ENCODE measurements around the gene HOXA13. TPM values are rescaled to one million over a fixed set of nuclear protein-coding genes. Genes with fewer than 3 reads are reported as not detected.

Gene HOXA13
- total RNA-seq, 2 experiments from 2014 or later: not detected

DNA sequence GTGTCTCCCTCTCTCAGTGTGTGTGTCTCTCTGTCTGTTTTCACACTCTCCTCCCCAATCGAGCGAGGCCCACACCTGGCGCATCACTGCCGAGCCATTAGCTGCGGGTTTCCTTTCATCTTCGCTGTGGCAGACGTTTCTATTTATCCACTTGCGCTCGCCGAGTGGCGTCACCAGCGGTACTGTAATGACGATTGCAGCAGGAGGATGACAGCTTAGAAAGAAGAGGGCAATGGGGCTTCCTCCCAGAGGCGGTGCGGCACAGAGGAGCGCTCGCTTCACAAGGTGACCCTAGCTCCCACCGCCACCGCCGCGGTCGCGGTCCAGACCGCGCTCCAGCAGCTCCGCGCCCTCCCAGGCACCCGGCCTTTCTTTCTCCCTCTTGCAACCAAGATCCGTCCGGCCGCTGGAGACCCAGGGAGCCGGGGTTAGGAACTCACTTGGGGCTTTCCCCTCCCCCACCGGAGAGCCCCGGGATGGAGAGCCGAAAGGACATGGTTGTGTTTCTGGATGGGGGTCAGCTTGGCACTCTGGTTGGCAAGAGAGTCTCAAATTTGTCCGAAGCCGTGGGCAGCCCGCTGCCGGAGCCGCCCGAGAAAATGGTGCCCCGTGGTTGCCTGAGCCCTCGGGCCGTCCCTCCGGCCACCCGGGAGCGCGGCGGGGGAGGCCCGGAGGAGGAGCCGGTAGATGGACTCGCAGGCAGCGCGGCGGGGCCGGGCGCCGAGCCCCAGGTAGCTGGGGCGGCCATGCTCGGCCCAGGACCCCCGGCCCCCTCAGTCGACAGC is 42.9 kb upstream of the HOXA13 start, which contains the start of gene EVX1:
TSS of gene EVX1 (plus strand) at position 248 of the 785 bp plus-strand sequence. CDS start at position 477, 229 bp downstream.
- Mint-ChIP-seq H3K27me3 (ENCODE audit: low read depth) (peaks cover 79% of the 10 kb centered on the region), H3K9me3 (no peaks in the 10 kb centered on the region), H3K36me3 (ENCODE audit: low read depth) (no peaks in the 10 kb centered on the region), H3K4me3 (peak within 1 kb of the TSS; percentile 58), H3K27ac (no peak within 1 kb of the TSS), H3K4me1 (ENCODE audit: low read depth) (peaks cover 25% of the 10 kb centered on the region)
- peak; percentile 78 for DNase-seq
- intact Hi-C loops (cut with micrococcal nuclease): loop anchor here (5.0 to 10.0 kb wide), 5 partner anchors 70 to 1385 kb away; partner anchors contain the start of genes HOXA1, HOXA10, HOXA3 and SKAP2
- CTCF ChIA-PET: interaction anchor here (0.5 to 1.2 kb wide), 5 partner anchors 24 to 58 kb away, joined by 3 to 6 read pairs (median 4); partner anchors contain the start of gene HOXA11

DNA sequence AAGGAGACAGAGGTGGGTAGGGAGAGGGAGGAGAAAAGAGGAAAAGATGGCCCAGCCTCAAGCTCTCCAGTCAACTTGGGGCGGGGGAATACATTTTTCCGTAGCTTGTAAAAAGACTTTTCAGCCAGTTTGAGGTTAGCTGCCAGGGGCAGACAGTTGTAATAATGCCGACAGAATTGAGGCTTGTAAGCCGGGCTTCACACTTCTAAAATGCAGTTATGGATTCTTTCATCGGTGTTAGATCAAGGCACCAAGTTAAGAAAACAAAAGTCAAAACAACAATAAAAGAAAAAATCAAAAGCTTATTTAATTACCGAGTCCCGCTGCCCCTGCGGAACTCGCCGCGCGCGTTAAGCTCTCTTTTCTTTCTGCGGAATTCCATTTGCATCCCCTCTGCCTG is 42.3 kb upstream of the HOXA13 start:
- CTCF ChIA-PET: interaction anchor here (0.9 to 1.1 kb wide), 2 partner anchors 24 to 46 kb away, joined by 3 to 5 read pairs; no protein-coding TSS in a partner anchor
- intact Hi-C loops (cut with micrococcal nuclease): loop anchor here (5.0 to 10.0 kb wide), 5 partner anchors 70 to 1385 kb away; partner anchors contain the start of genes HOXA1, HOXA10, HOXA3 and SKAP2

DNA sequence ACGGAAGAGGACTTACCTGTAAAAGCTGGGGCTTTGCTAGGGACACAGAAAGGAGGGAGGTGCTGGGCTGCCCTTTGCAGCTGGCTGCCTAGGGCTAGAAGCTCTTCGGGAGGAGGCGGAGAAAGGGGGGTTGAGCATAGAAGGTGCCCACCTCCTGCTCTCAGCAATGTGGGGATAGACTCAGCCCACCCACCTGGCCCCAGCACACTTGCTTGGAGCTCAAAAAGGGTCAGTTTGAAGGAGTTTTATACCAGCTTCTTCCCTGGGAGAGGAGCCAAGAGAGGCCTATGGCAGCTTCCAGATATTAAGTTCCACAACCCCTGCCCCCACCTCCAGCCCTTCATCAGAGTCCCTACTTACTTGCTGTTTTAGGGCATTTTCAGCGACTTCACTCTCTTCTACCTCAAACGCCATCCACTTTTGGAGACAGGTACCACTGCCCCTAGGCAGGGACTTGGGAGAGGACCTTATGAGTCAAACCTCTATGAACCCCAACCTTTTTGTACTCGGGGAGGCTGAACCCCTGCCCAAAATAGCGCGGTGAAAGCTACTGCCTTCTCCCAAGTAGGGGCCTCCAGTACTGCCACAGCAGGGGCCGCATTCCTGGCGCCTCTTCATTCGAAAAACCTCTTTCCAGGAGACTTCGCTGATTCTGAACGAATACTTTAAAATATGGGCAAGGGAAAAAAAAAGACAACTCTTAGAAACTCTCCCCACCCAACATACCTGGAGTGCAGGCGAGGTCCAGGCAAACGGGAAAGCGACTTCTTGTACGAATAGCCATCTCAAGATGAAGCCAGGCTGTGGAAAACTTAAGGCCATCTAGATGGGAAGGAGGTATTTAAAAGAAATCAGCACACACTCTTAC is 41.5 kb upstream of the HOXA13 start:
- H3K4me3 Mint-ChIP-seq: no peak overlapping the region
- no peak overlapping the region for H3K27ac Mint-ChIP-seq

More for the DNA sequence above, 42.3 kb upstream of the HOXA13 start:
- Mint-ChIP-seq H3K27ac (no peak overlapping the region), H3K4me1 (ENCODE audit: low read depth) (peaks cover 25% of the 10 kb centered on the region), H3K9me3 (no peaks in the 10 kb centered on the region), H3K36me3 (ENCODE audit: low read depth) (no peaks in the 10 kb centered on the region), H3K27me3 (ENCODE audit: low read depth) (peaks cover 77% of the 10 kb centered on the region), H3K4me3 (peak overlapping the region; percentile 58)
- DNase-seq: no peak

DNA sequence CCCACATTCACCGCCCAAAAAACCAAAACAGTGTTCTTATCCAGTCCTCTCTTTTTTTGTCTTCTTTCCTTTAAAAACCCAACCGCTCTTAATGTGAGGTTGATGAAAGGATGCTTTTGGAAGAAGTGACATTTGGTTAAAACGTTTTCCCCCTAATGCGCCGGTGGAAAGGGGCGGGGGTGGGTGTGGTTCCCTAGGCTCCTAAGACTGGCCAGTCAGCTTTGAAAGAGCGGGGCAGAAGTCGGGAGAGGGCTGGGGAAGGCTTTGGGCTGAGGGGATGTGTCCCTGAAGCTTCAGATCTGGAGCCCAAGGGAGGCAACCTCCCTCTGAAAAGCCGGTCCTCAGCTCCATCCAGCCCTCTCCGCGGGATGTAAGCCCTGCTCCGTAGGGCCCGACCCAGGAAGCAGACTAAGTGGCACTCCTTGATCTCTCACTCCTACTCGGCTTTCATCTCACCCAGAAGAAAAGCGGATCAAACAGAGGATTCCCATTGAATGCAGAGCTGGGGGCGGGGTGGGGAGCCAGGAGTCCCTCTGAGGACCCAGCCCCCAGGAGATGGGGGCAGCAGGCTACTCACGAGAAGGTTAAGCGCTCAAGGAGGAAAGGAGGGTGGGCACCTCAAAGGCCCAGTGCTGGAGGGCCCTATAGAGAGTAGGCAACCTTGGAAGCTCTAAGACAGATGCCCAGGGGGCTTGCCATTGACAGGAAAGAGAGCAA is 40.3 kb upstream of the HOXA13 start:
- Mint-ChIP-seq H3K9me3 (no peaks in the 10 kb centered on the region), H3K36me3 (ENCODE audit: low read depth) (no peaks in the 10 kb centered on the region), H3K27ac (no peak overlapping the region), H3K4me1 (ENCODE audit: low read depth) (peaks cover 30% of the 10 kb centered on the region), H3K27me3 (ENCODE audit: low read depth) (peaks cover 84% of the 10 kb centered on the region), H3K4me3 (no peak overlapping the region)
- CTCF ChIA-PET: interaction anchor here (1.4 kb wide), 1 partner anchor 29 kb away, joined by 3 read pairs; no protein-coding TSS in a partner anchor
- no peak for DNase-seq
- intact Hi-C loops (cut with micrococcal nuclease): loop anchor here (2.0 to 10.0 kb wide), 6 partner anchors 47 to 1383 kb away; partner anchors contain the start of genes HOXA1, HOXA10, HOXA3 and SKAP2

More for the DNA sequence above, 41.5 kb upstream of the HOXA13 start:
- peaks cover 79% of the 10 kb centered on the region for H3K27me3 Mint-ChIP-seq (ENCODE audit: low read depth)
- peaks cover 26% of the 10 kb centered on the region for H3K4me1 Mint-ChIP-seq (ENCODE audit: low read depth)
- intact Hi-C loops (cut with micrococcal nuclease): loop anchor here (2.0 to 10.0 kb wide), 6 partner anchors 49 to 1384 kb away; partner anchors contain the start of genes HOXA1, HOXA10, HOXA3 and SKAP2
- no peaks in the 10 kb centered on the region for H3K9me3 Mint-ChIP-seq
- DNase-seq: no peak
- CTCF ChIA-PET: interaction anchor here (1.1 to 1.4 kb wide), 2 partner anchors 30 to 45 kb away, joined by 3 to 5 read pairs; no protein-coding TSS in a partner anchor
- no peaks in the 10 kb centered on the region for H3K36me3 Mint-ChIP-seq (ENCODE audit: low read depth)

DNA sequence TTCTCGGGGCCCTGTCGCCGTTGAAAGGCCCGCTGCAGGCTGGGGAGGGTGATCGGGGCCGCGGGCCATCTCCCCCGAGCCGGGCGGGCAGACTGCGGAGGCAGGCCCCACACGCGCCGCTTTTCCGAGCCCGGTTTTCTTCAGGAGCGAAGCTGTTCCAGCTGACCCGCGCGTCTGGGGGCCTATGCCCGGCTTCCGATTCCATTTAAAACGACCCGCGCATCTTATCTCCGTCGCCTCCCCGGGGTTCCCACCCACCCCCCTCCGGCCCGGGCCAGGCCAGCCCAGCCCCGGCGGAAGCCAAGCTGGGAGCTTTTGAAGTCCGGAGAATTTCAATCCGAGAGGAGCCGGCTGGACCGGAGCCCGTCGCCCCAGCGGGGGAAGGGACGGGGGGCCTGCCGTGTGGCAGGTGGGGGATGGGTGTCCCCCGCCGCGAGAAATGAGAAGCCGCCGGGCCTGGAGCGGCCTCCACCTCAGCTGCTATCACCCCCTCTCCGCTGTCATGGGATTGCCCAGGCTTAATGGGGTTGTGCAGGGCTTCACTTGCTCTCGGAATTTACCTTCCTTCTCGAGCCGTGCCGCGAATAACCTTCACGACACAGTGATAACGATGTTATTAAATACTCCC is 39.6 kb upstream of the HOXA13 start:
- Mint-ChIP-seq H3K4me1 (ENCODE audit: low read depth) (peaks cover 29% of the 10 kb centered on the region), H3K27me3 (ENCODE audit: low read depth) (peaks cover 80% of the 10 kb centered on the region), H3K4me3 (no peak overlapping the region), H3K9me3 (no peaks in the 10 kb centered on the region), H3K36me3 (ENCODE audit: low read depth) (no peaks in the 10 kb centered on the region), H3K27ac (no peak overlapping the region)
- CTCF ChIA-PET: interaction anchor here (0.9 kb wide), 1 partner anchor 781 kb away, joined by 3 read pairs; no protein-coding TSS in a partner anchor
- DNase-seq: no peak
- intact Hi-C loops (cut with micrococcal nuclease): loop anchor here (2.0 to 10.0 kb wide), 6 partner anchors 47 to 1382 kb away; partner anchors contain the start of genes HOXA1, HOXA10, HOXA3 and SKAP2

DNA sequence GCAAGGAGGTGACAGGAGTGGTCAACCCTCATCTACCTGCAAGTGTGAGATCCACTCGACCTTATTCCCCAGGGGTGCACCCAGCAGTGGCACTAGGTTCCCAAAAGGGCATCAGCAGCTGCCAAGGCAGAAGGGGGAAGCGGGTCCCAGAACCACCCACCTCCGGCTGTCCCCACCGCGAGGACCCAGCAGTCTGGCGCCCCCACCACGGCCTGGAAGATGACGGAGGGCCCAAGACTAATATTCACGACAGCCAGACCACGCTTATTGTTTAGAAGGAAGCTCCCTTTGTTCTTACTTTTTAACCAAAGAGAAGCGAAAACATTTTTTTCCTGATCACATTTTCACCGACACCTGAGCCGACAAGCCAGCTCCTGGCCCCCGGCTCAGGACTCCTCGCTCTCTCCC is 39.1 kb upstream of the HOXA13 start:
- H3K27me3 Mint-ChIP-seq (ENCODE audit: low read depth): peaks cover 80% of the 10 kb centered on the region
- H3K36me3 Mint-ChIP-seq (ENCODE audit: low read depth): no peaks in the 10 kb centered on the region
- no peak for DNase-seq
- H3K4me3 Mint-ChIP-seq: peak overlapping the region; percentile 34
- CTCF ChIA-PET: interaction anchor here (0.9 kb wide), 1 partner anchor 782 kb away, joined by 3 read pairs; no protein-coding TSS in a partner anchor
- H3K4me1 Mint-ChIP-seq (ENCODE audit: low read depth): peaks cover 26% of the 10 kb centered on the region
- no peaks in the 10 kb centered on the region for H3K9me3 Mint-ChIP-seq
- intact Hi-C loops (cut with micrococcal nuclease): no loop called here
- H3K27ac Mint-ChIP-seq: no peak overlapping the region

DNA sequence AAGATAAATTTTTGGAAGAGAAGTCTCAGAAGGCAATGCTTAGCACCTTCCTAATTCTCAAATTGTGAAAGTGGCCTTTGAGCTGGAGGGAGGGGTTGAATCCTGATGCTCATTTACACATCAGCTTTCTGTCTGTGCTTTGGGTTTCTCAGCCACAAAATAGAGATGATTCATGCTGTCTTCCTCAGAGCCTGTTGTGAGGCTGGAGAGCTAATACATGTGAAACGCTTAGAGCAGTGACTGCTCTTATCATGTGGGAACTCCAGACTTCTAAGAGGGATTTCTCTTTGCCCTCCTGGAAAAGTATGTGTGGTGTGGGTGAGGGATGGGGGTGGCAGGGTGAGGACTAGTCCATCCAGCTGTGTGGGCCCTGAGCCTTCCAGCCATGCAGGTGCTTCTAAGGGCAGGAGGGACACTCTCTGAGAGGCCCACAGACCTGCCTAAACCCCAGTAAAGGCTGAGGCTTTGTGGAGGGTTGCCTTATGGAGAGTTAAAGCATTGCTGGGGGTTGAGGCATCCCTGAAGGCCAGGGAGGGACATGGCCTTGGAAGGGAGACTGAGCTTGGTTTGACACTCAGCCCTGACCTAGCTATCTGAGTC is 37.9 kb upstream of the HOXA13 start:
- CTCF ChIA-PET: no interaction called here
- no peak overlapping the region for H3K4me3 Mint-ChIP-seq
- H3K27ac Mint-ChIP-seq: no peak overlapping the region
- no peaks in the 10 kb centered on the region for H3K36me3 Mint-ChIP-seq (ENCODE audit: low read depth)
- no peaks in the 10 kb centered on the region for H3K9me3 Mint-ChIP-seq
- peaks cover 21% of the 10 kb centered on the region for H3K4me1 Mint-ChIP-seq (ENCODE audit: low read depth)
- no peak for DNase-seq
- intact Hi-C loops (cut with micrococcal nuclease): loop anchor here (2.0 kb wide), 1 partner anchor 15 kb away; no protein-coding TSS in a partner anchor
- peaks cover 76% of the 10 kb centered on the region for H3K27me3 Mint-ChIP-seq (ENCODE audit: low read depth)

DNA sequence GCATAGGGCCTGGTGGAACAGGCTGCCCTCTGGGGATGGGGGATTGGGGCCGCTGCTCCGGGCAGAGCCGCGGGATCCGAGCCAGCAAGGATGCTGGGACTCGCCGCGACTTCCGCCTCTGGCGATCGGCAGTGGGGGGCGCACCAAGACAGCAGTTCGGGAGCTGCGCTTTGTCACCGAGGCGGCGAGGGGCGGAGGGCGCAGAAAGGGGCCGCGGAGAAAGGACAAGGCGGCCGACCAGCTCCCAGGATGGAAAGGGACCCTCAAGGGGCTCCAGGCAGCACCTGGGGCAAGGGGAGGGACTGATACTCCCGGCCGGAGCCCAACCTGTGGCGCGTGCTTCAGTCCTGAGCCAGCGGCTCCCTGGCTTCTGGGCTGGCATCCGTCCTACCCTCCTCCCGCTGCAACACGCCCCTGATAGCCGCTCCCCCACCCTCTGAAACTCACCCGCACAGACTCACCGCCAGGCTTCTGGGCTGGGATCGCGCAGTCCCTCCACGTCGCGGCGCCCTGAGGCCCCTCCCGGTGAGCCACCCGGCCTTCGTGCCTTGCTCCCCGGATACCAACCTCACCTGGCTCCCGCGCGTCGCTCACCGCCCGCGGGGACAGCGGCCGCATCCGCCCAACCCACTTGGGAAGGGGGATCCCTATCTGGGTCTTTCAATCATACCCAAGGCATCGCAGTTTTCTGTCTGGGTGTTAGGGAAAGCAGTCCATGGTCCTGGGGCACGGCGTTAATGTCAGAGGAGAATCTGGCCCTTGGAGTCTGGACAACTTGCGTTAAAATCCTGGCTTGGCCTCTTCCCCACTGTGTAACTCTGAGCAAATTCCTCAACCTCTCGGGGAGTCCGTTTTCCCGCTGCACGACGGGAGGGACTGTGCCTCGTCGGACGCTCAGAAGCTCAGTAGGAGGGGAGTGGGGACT is 35.8 kb upstream of the HOXA13 start:
- intact Hi-C loops (cut with micrococcal nuclease): loop anchor here (1.0 to 2.0 kb wide), 2 partner anchors 13 to 341 kb away; no protein-coding TSS in a partner anchor

DNA sequence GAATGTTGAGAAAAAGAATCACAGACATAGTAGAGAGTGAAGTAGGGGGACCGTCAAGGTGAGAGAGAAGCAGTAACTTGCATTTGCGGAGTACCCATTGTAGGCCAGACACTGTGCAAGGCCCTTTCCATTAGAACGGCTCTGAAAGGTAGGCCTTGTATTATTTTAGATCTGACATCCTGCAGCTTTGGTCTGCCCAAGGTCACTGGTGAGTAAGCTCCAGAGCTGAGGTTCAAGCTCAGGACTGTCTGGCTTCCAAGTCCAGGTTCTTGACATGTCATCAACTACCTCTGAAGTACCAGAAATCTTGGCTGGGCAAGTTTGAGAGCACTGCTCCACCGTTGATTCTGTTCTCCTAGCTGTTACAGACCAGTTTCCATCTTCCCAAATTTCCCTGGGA is 29.6 kb upstream of the HOXA13 start:
- H3K4me1 Mint-ChIP-seq (ENCODE audit: low read depth): peaks cover 2% of the 10 kb centered on the region
- no peak overlapping the region for H3K27ac Mint-ChIP-seq
- peaks cover 32% of the 10 kb centered on the region for H3K27me3 Mint-ChIP-seq (ENCODE audit: low read depth)
- intact Hi-C loops (cut with micrococcal nuclease): no loop called here
- no peaks in the 10 kb centered on the region for H3K36me3 Mint-ChIP-seq (ENCODE audit: low read depth)
- DNase-seq: no peak
- CTCF ChIA-PET: interaction anchor here (1.9 to 2.3 kb wide), 2 partner anchors 19 to 33 kb away, joined by 5 to 10 read pairs; no protein-coding TSS in a partner anchor
- H3K4me3 Mint-ChIP-seq: no peak overlapping the region
- H3K9me3 Mint-ChIP-seq: no peaks in the 10 kb centered on the region

More for the DNA sequence above, 35.8 kb upstream of the HOXA13 start:
- H3K9me3 Mint-ChIP-seq: no peaks in the 10 kb centered on the region
- CTCF ChIA-PET: interaction anchor here (0.5 kb wide), 2 partner anchors 686 to 1445 kb away, joined by 3 to 4 read pairs; no protein-coding TSS in a partner anchor
- peak overlapping the region; percentile 29 for H3K4me3 Mint-ChIP-seq
- H3K4me1 Mint-ChIP-seq (ENCODE audit: low read depth): peaks cover 17% of the 10 kb centered on the region
- peak; percentile 52 for DNase-seq
- no peaks in the 10 kb centered on the region for H3K36me3 Mint-ChIP-seq (ENCODE audit: low read depth)
- H3K27me3 Mint-ChIP-seq (ENCODE audit: low read depth): peaks cover 57% of the 10 kb centered on the region
- H3K27ac Mint-ChIP-seq: no peak overlapping the region

Data from activated naive CD4-positive, alpha-beta T cell treated with anti-CD3 and anti-CD28 coated beads for 36 hours (primary cell).